ENCODE results near the gene ADK. TPM values are rescaled to one million over a fixed set of nuclear protein-coding genes. Genes with fewer than 3 reads are reported as not detected.
"Not testable (repeated sequence)": the region's sequence is repeated elsewhere in the genome, so short reads cannot be mapped to it uniquely, and the experiment has no call there.

ADK gene
- total and polyA plus RNA-seq, 2 donors from 2014 or later = 33.0 to 38.3 TPM

GRCh38 chr10:74474022-74474713 lies 323.1 kb downstream of the ADK start:
- H3K4me1 ChIP-seq (ENCODE audit: control insufficient read depth in 2 of 3, insufficient read depth in 2 of 3, low read depth in 1 of 3, low read length in 3 of 3) = no peaks in the 10 kb centered on the region
- TF ChIP-seq CTCF (IDR thresholded peaks at IDR 0.05; ENCODE audit: borderline replicate concordance, extremely low read depth, insufficient read depth) = no peak
- FAIRE-seq (no peak), DNase-seq (no peak)
- H3K27ac ChIP-seq (ENCODE audit: low read depth in 2 of 2, low read length in 2 of 2) = no peak overlapping the region
- no peak overlapping the region for H3K9ac ChIP-seq (ENCODE audit: low read length in 3 of 3)
- peaks cover 0 to 3% (median 0%) of the 10 kb centered on the region in 3 donors for H3K36me3 ChIP-seq (ENCODE audit: control insufficient read depth in 2 of 3, insufficient read depth in 3 of 3, low read length in 3 of 3)
- no peak overlapping the region for H3K4me3 ChIP-seq (ENCODE audit: low read length in 3 of 3)
- no peaks in the 10 kb centered on the region for H3K27me3 ChIP-seq (ENCODE audit: control insufficient read depth, insufficient read depth, low read length)
- H3K9me3 ChIP-seq (ENCODE audit: control insufficient read depth in 2 of 3, insufficient read depth in 1 of 3, low read length in 3 of 3) = no peaks in the 10 kb centered on the region
- intact Hi-C loops (cut with DNase I) = no loop called here

GRCh38 chr10:74476162-74476706 lies 325.2 kb downstream of the ADK start:
- intact Hi-C loops (cut with DNase I); H3K4me1 ChIP-seq (ENCODE audit: control insufficient read depth in 2 of 3, insufficient read depth in 2 of 3, low read depth in 1 of 3, low read length in 3 of 3); H3K27me3 ChIP-seq (ENCODE audit: control insufficient read depth, insufficient read depth, low read length); H3K36me3 ChIP-seq (ENCODE audit: control insufficient read depth in 2 of 3, insufficient read depth in 3 of 3, low read length in 3 of 3); H3K9me3 ChIP-seq (ENCODE audit: control insufficient read depth in 2 of 3, insufficient read depth in 1 of 3, low read length in 3 of 3); FAIRE-seq; DNase-seq; H3K27ac ChIP-seq (ENCODE audit: low read depth in 2 of 2, low read length in 2 of 2); H3K4me3 ChIP-seq (ENCODE audit: low read length in 3 of 3); H3K9ac ChIP-seq (ENCODE audit: low read length in 3 of 3): not testable (repeated sequence)

GRCh38 chr10:74480778-74481177 lies 329.8 kb downstream of the ADK start:
- Histone ChIP-seq H3K4me1 (ENCODE audit: control insufficient read depth in 2 of 3, insufficient read depth in 2 of 3, low read depth in 1 of 3, low read length in 3 of 3) (no peaks in the 10 kb centered on the region), H3K36me3 (ENCODE audit: control insufficient read depth in 2 of 3, insufficient read depth in 3 of 3, low read length in 3 of 3) (no peaks in the 10 kb centered on the region), H3K4me3 (ENCODE audit: low read length in 3 of 3) (no peak overlapping the region), H3K9ac (ENCODE audit: low read length in 3 of 3) (no peak overlapping the region), H3K9me3 (ENCODE audit: control insufficient read depth in 2 of 3, insufficient read depth in 1 of 3, low read length in 3 of 3) (no peaks in the 10 kb centered on the region), H3K27ac (ENCODE audit: low read depth in 2 of 2, low read length in 2 of 2) (no peak overlapping the region), H3K27me3 (ENCODE audit: control insufficient read depth, insufficient read depth, low read length) (no peaks in the 10 kb centered on the region)
- intact Hi-C loops (cut with DNase I) = no loop called here
- no peak for DNase-seq
- FAIRE-seq = no peak
- no peak for TF ChIP-seq CTCF (IDR thresholded peaks at IDR 0.05; ENCODE audit: borderline replicate concordance, extremely low read depth, insufficient read depth)

- TF ChIP-seq CTCF (IDR thresholded peaks at IDR 0.05; ENCODE audit: borderline replicate concordance, extremely low read depth, insufficient read depth) = no peak
- H3K4me1 ChIP-seq (ENCODE audit: control insufficient read depth in 2 of 3, insufficient read depth in 2 of 3, low read depth in 1 of 3, low read length in 3 of 3) = no peaks in the 10 kb centered on the region
- H3K27ac ChIP-seq (ENCODE audit: low read depth in 2 of 2, low read length in 2 of 2) = no peak overlapping the region
- H3K9ac ChIP-seq (ENCODE audit: low read length in 3 of 3) = no peak overlapping the region
- intact Hi-C loops (cut with DNase I) = no loop called here
- no peaks in the 10 kb centered on the region for H3K27me3 ChIP-seq (ENCODE audit: control insufficient read depth, insufficient read depth, low read length)
- DNase-seq = no peak
- no peaks in the 10 kb centered on the region for H3K36me3 ChIP-seq (ENCODE audit: control insufficient read depth in 2 of 3, insufficient read depth in 3 of 3, low read length in 3 of 3)
- no peak for FAIRE-seq
- H3K9me3 ChIP-seq (ENCODE audit: control insufficient read depth in 2 of 3, insufficient read depth in 1 of 3, low read length in 3 of 3) = no peaks in the 10 kb centered on the region
- H3K4me3 ChIP-seq (ENCODE audit: low read length in 3 of 3) = no peak overlapping the region
Observed at GRCh38 chr10:74483356-74483755, 332.3 kb downstream of the ADK start.
